ENCODE data around the gene LBR. TPM values are rescaled to one million over a fixed set of nuclear protein-coding genes. Genes with fewer than 3 reads are reported as not detected.

LBR gene
- total and polyA plus RNA-seq, 4 donors: 14.3 to 201 (median 22.6) TPM

DNA sequence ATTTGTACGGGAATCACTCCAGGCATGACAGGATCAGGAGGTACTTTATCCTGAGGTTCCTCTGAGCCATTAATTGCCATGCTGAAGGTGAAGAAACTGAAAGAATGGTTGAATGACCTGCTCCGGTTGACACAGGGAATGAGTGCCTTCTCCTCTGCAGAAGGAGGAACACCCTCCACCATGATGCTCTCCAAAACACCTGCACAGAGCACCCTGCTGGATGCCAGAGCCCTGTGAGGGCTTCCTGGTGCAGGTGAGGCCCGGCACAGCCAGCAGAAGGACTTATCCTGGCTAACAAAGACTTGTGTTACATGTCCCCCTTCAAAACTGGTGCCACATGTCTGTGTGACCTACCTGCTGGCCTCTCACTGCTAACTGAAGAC, 14.3 kb upstream of the LBR start:
- TF ChIP-seq, protein P1, sequence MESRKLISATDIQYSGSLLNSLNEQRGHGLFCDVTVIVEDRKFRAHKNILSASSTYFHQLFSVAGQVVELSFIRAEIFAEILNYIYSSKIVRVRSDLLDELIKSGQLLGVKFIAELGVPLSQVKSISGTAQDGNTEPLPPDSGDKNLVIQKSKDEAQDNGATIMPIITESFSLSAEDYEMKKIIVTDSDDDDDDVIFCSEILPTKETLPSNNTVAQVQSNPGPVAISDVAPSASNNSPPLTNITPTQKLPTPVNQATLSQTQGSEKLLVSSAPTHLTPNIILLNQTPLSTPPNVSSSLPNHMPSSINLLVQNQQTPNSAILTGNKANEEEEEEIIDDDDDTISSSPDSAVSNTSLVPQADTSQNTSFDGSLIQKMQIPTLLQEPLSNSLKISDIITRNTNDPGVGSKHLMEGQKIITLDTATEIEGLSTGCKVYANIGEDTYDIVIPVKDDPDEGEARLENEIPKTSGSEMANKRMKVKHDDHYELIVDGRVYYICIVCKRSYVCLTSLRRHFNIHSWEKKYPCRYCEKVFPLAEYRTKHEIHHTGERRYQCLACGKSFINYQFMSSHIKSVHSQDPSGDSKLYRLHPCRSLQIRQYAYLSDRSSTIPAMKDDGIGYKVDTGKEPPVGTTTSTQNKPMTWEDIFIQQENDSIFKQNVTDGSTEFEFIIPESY (IDR thresholded peaks at IDR 0.05): no peak
- TF ChIP-seq GABPA (IDR thresholded peaks at IDR 0.05 in 1 of 2, conservative IDR thresholded peaks at IDR 0.05 in 1 of 2) (no peak), FOXA1 (IDR thresholded peaks at IDR 0.05) (no peak), MAX (IDR thresholded peaks at IDR 0.05) (no peak), JUND (IDR thresholded peaks at IDR 0.05) (no peak), HNF4G (IDR thresholded peaks at IDR 0.05) (no peak), NR2F2 (IDR thresholded peaks at IDR 0.05) (no peak), YY1 (IDR thresholded peaks at IDR 0.05) (no peak), HNF4A (conservative IDR thresholded peaks at IDR 0.05) (no peak), ATF3 (IDR thresholded peaks at IDR 0.05) (no peak), RAD21 (IDR thresholded peaks at IDR 0.05) (no peak), EGR1 (IDR thresholded peaks at IDR 0.05; ENCODE audit: low read depth in 2 of 2) (no peak), RXRA (IDR thresholded peaks at IDR 0.05) (no peak), SP1 (IDR thresholded peaks at IDR 0.05) (no peak)
- TF ChIP-seq, protein P2, sequence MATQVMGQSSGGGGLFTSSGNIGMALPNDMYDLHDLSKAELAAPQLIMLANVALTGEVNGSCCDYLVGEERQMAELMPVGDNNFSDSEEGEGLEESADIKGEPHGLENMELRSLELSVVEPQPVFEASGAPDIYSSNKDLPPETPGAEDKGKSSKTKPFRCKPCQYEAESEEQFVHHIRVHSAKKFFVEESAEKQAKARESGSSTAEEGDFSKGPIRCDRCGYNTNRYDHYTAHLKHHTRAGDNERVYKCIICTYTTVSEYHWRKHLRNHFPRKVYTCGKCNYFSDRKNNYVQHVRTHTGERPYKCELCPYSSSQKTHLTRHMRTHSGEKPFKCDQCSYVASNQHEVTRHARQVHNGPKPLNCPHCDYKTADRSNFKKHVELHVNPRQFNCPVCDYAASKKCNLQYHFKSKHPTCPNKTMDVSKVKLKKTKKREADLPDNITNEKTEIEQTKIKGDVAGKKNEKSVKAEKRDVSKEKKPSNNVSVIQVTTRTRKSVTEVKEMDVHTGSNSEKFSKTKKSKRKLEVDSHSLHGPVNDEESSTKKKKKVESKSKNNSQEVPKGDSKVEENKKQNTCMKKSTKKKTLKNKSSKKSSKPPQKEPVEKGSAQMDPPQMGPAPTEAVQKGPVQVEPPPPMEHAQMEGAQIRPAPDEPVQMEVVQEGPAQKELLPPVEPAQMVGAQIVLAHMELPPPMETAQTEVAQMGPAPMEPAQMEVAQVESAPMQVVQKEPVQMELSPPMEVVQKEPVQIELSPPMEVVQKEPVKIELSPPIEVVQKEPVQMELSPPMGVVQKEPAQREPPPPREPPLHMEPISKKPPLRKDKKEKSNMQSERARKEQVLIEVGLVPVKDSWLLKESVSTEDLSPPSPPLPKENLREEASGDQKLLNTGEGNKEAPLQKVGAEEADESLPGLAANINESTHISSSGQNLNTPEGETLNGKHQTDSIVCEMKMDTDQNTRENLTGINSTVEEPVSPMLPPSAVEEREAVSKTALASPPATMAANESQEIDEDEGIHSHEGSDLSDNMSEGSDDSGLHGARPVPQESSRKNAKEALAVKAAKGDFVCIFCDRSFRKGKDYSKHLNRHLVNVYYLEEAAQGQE (IDR thresholded peaks at IDR 0.05): no peak
- 38% methylated on average over 3 of the region's 3 CpGs for WGBS
- H3K27me3 ChIP-seq (ENCODE audit: control insufficient read depth in 4 of 4, insufficient read depth in 4 of 4, low read length in 3 of 4): no peaks in the 10 kb centered on the region
- no peaks in the 10 kb centered on the region for H3K36me3 ChIP-seq (ENCODE audit: control insufficient read depth in 4 of 4, insufficient read depth in 3 of 4, low read depth in 1 of 4, low read length in 3 of 4)
- peaks cover 7 to 48% (median 34%) of the 10 kb centered on the region in 4 donors for H3K4me1 ChIP-seq (ENCODE audit: control insufficient read depth in 4 of 4, insufficient read depth in 4 of 4, low read length in 3 of 4)
- H3K9ac ChIP-seq (ENCODE audit: low read depth in 1 of 2, low read length in 2 of 2): peak overlapping the region; percentile 65 to 67
- H3K4me3 ChIP-seq (ENCODE audit: low read depth in 1 of 3, low read length in 3 of 3): peak overlapping the region in 2 of 3 donors; percentile 21 to 23
- peak overlapping the region; percentile 82 to 88 for H3K27ac ChIP-seq (ENCODE audit: low read depth in 1 of 2, low read length in 2 of 2)
- no peak for DNase-seq (ENCODE audit: low spot score)
- H3K9me3 ChIP-seq (ENCODE audit: control insufficient read depth in 4 of 4, low read length in 3 of 4): no peaks in the 10 kb centered on the region

DNA sequence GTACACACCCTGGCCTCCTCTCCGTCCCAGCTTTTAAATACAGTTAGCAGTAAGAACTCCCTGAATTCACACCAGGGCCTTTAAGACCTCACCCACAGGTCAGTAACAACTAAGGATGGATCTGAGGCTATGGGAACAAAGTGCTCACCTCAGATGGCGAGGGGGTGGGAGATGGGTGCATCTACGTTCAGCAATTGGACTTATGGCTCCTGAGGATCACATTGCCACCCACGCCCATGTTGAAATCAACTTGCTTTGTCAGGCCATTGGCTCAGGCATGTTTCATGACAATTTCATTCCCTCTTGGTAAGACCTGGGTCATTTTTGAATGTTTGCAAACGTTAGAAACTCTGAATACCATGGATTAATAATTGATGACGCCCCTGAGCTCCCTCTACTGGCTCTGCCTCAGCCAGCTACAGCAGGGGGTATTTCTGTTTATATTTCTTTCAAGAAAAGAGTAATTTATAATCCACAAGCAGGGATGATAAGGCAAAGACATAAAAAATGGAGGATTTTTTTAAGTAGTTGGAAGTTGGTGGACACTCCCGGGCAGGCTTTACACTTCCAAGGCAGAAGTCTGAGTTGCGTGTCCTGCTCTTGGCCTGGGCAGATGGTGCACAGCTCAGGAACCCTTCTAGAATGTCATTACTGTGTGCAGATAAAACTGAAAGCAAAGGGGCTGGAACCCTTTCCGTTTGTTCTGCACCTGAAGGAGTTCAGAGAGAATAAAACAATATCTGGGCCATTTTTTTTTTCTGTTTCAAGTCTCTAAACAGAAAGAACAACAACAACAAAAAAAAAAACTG, 13.7 kb upstream of the LBR start:
- no peaks in the 10 kb centered on the region for H3K27me3 ChIP-seq (ENCODE audit: control insufficient read depth in 4 of 4, insufficient read depth in 4 of 4, low read length in 3 of 4)
- H3K36me3 ChIP-seq (ENCODE audit: control insufficient read depth in 4 of 4, insufficient read depth in 3 of 4, low read depth in 1 of 4, low read length in 3 of 4): no peaks in the 10 kb centered on the region
- 21% methylated on average over 9 of the region's 9 CpGs for WGBS
- H3K9me3 ChIP-seq (ENCODE audit: control insufficient read depth in 4 of 4, low read length in 3 of 4): no peaks in the 10 kb centered on the region
- peak overlapping the region; percentile 82 to 88 for H3K27ac ChIP-seq (ENCODE audit: low read depth in 1 of 2, low read length in 2 of 2)
- peak overlapping the region; percentile 65 to 67 for H3K9ac ChIP-seq (ENCODE audit: low read depth in 1 of 2, low read length in 2 of 2)
- peaks cover 7 to 48% (median 34%) of the 10 kb centered on the region in 4 donors for H3K4me1 ChIP-seq (ENCODE audit: control insufficient read depth in 4 of 4, insufficient read depth in 4 of 4, low read length in 3 of 4)
- peak; percentile 52 for DNase-seq (ENCODE audit: low spot score)
- no peak overlapping the region for H3K4me3 ChIP-seq (ENCODE audit: low read depth in 1 of 3, low read length in 3 of 3)
- TF ChIP-seq, protein P1 (IDR thresholded peaks at IDR 0.05): peak; percentile 50
- TF ChIP-seq, protein P3, sequence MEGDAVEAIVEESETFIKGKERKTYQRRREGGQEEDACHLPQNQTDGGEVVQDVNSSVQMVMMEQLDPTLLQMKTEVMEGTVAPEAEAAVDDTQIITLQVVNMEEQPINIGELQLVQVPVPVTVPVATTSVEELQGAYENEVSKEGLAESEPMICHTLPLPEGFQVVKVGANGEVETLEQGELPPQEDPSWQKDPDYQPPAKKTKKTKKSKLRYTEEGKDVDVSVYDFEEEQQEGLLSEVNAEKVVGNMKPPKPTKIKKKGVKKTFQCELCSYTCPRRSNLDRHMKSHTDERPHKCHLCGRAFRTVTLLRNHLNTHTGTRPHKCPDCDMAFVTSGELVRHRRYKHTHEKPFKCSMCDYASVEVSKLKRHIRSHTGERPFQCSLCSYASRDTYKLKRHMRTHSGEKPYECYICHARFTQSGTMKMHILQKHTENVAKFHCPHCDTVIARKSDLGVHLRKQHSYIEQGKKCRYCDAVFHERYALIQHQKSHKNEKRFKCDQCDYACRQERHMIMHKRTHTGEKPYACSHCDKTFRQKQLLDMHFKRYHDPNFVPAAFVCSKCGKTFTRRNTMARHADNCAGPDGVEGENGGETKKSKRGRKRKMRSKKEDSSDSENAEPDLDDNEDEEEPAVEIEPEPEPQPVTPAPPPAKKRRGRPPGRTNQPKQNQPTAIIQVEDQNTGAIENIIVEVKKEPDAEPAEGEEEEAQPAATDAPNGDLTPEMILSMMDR (IDR thresholded peaks at IDR 0.05; ENCODE audit: low read depth, low read length, missing input control): peak; percentile 55
- TF ChIP-seq HNF4G (IDR thresholded peaks at IDR 0.05): peak; percentile 72
- TF ChIP-seq RXRA (IDR thresholded peaks at IDR 0.05): peak; percentile 89
- TF ChIP-seq GABPA (IDR thresholded peaks at IDR 0.05 in 1 of 2, conservative IDR thresholded peaks at IDR 0.05 in 1 of 2): no peak
- TF ChIP-seq YY1 (IDR thresholded peaks at IDR 0.05): peak; percentile 86
- peak; percentile 67 to 72 for TF ChIP-seq RAD21 (IDR thresholded peaks at IDR 0.05)
- TF ChIP-seq HNF4A (conservative IDR thresholded peaks at IDR 0.05): peak; percentile 90
- peak; percentile 53 for TF ChIP-seq MAX (IDR thresholded peaks at IDR 0.05)
- peak; percentile 57 for TF ChIP-seq FOXA2 (IDR thresholded peaks at IDR 0.05)
- TF ChIP-seq TAF1 (conservative IDR thresholded peaks at IDR 0.05): peak; percentile 32
- TF ChIP-seq FOXA1 (IDR thresholded peaks at IDR 0.05): peak; percentile 31

Data from liver (tissue), 9 donors.